Measurements from ENCODE around the gene SPATA16.
"Not testable (repeated sequence)": the region's sequence is repeated elsewhere in the genome, so short reads cannot be mapped to it uniquely, and the experiment has no call there.

The SPATA16 gene

DNA sequence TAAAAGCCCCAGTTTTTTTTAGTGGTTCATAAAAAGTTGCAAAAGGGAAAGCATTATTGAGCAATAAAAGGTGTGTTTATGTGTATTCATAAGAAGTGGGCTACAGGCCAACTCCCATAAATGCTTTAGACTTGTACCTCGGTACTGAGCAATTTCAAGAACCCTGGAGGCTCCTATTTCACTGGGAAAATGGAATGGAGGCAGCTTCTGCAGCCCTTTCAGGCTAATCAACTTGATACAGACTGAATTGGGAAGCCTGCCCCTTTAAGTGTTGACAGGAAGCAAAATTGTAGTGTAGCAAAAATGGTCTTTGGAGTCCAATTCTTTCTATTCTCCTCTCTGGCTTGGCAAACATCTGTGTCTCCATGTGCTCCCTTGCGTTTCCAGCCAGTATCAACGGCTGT is 271.7 kb downstream of the SPATA16 start:
- H3K27ac ChIP-seq (ENCODE audit: low read length): no peak overlapping the region
- no peak overlapping the region for H3K4me2 ChIP-seq (ENCODE audit: low read depth, low read length)
- H3K79me2 ChIP-seq (ENCODE audit: low read length): no peaks in the 10 kb centered on the region
- no peak overlapping the region for H3K9ac ChIP-seq (ENCODE audit: low read length)
- no peak overlapping the region for H3K4me3 ChIP-seq (ENCODE audit: low read length)
- no peaks in the 10 kb centered on the region for H3F3A ChIP-seq (ENCODE audit: insufficient read depth, low read length)
- H3K9me2 ChIP-seq (replicated peaks; ENCODE audit: insufficient read depth, low read length): no peaks in the 10 kb centered on the region
- no peaks in the 10 kb centered on the region for H3K4me1 ChIP-seq (ENCODE audit: low read length)
- H3K9me3 ChIP-seq (replicated peaks; ENCODE audit: insufficient read depth, low read length): no peaks in the 10 kb centered on the region
- H4K20me1 ChIP-seq (ENCODE audit: insufficient read depth, low read length): no peaks in the 10 kb centered on the region
- no peak for DNase-seq
- no peak for TF ChIP-seq EZH2 (optimal IDR thresholded peaks at IDR 0.05; ENCODE audit: low read depth, low read length)
- no peak for TF ChIP-seq CTCF (IDR thresholded peaks at IDR 0.05; ENCODE audit: low read length)
- TF ChIP-seq EZH2phosphoT487 (IDR thresholded peaks at IDR 0.05; ENCODE audit: low read length): no peak
- no peaks in the 10 kb centered on the region for H3K36me3 ChIP-seq (replicated peaks; ENCODE audit: insufficient read depth, low read length)
- H3K27me3 ChIP-seq (replicated peaks; ENCODE audit: insufficient read depth, low read length): no peaks in the 10 kb centered on the region
- no peak overlapping the region for H2AFZ ChIP-seq (ENCODE audit: low read length)

DNA sequence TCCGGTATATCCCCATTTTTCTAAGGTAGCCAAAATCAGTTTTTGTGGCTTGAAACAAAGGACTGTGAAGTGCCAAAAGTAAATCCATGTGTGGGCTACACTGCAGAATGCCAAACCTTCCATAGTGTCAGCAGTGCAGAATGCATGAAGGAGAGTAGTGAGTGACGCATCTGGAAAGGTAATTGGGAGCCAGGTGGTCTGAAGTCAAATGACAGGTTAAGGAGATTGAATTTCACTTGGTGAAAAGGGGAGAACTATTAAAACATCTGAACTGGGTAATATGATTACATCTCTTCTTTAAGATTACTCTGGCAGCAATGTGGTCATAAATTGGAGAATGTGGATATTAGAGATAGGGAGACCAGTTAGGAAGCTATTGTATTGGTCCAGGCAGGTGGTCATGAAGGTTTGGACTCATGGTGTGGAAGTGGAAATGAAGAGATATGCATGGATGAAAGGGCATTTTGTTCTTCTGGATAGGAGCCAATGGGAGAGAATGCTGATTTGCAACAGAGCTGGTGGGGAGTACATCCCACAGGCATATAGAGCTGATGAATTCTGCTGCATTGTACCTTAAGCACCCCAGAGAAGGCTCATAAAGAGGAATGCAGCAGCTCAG is 272.3 kb downstream of the SPATA16 start:
- no peak overlapping the region for H2AFZ ChIP-seq (ENCODE audit: low read length)

GRCh38 chr3:172866726-172867350 is 274.2 kb downstream of the SPATA16 start:
- not testable (repeated sequence) for H3K9me3 ChIP-seq (replicated peaks; ENCODE audit: insufficient read depth, low read length); H3K9ac ChIP-seq (ENCODE audit: low read length); H3K4me3 ChIP-seq (ENCODE audit: low read length); H3K27me3 ChIP-seq (replicated peaks; ENCODE audit: insufficient read depth, low read length); H3K79me2 ChIP-seq (ENCODE audit: low read length); H4K20me1 ChIP-seq (ENCODE audit: insufficient read depth, low read length); H3K36me3 ChIP-seq (replicated peaks; ENCODE audit: insufficient read depth, low read length); H3K9me2 ChIP-seq (replicated peaks; ENCODE audit: insufficient read depth, low read length); H2AFZ ChIP-seq (ENCODE audit: low read length); DNase-seq; H3K4me1 ChIP-seq (ENCODE audit: low read length); H3K27ac ChIP-seq (ENCODE audit: low read length); H3F3A ChIP-seq (ENCODE audit: insufficient read depth, low read length); H3K4me2 ChIP-seq (ENCODE audit: low read depth, low read length)

More for the DNA sequence above, 272.3 kb downstream of the SPATA16 start:
- H3K4me3 ChIP-seq (ENCODE audit: low read length): no peak overlapping the region
- no peaks in the 10 kb centered on the region for H3F3A ChIP-seq (ENCODE audit: insufficient read depth, low read length)
- no peaks in the 10 kb centered on the region for H3K79me2 ChIP-seq (ENCODE audit: low read length)
- TF ChIP-seq EZH2phosphoT487 (IDR thresholded peaks at IDR 0.05; ENCODE audit: low read length) (no peak), CTCF (IDR thresholded peaks at IDR 0.05; ENCODE audit: low read length) (no peak), EZH2 (optimal IDR thresholded peaks at IDR 0.05; ENCODE audit: low read depth, low read length) (no peak)
- no peaks in the 10 kb centered on the region for H3K9me2 ChIP-seq (replicated peaks; ENCODE audit: insufficient read depth, low read length)
- no peak overlapping the region for H3K4me2 ChIP-seq (ENCODE audit: low read depth, low read length)
- no peaks in the 10 kb centered on the region for H3K4me1 ChIP-seq (ENCODE audit: low read length)
- no peak overlapping the region for H3K27ac ChIP-seq (ENCODE audit: low read length)
- no peaks in the 10 kb centered on the region for H3K9me3 ChIP-seq (replicated peaks; ENCODE audit: insufficient read depth, low read length)
- no peak for DNase-seq
- no peaks in the 10 kb centered on the region for H4K20me1 ChIP-seq (ENCODE audit: insufficient read depth, low read length)
- H3K27me3 ChIP-seq (replicated peaks; ENCODE audit: insufficient read depth, low read length): no peaks in the 10 kb centered on the region
- H3K9ac ChIP-seq (ENCODE audit: low read length): no peak overlapping the region
- H3K36me3 ChIP-seq (replicated peaks; ENCODE audit: insufficient read depth, low read length): no peaks in the 10 kb centered on the region

DNA sequence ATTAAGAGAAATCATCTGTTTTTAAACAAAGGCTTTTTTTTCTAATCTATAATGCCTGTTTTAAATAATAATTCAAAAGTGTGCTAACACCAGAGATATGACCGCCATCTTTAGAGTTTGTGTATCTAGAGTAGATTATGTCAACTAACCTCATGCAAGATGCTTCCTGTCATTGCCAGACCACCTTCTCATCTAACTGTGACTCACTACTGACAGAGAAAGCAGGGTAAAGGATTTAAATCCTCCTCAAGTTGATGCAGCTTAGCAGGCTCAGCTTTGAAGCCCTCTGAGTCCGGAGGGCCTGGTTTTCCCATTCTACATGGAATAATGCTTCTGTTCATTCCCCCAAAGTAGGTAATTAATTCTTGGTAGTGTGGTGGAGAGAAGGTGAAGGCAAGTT is 282.0 kb downstream of the SPATA16 start:
- H3K9me2 ChIP-seq (replicated peaks; ENCODE audit: insufficient read depth, low read length): no peaks in the 10 kb centered on the region

More for the DNA sequence above, 282.0 kb downstream of the SPATA16 start:
- no peak overlapping the region for H2AFZ ChIP-seq (ENCODE audit: low read length)
- H3K36me3 ChIP-seq (replicated peaks; ENCODE audit: insufficient read depth, low read length): no peaks in the 10 kb centered on the region
- no peaks in the 10 kb centered on the region for H3K4me1 ChIP-seq (ENCODE audit: low read length)
- no peaks in the 10 kb centered on the region for H3K27me3 ChIP-seq (replicated peaks; ENCODE audit: insufficient read depth, low read length)
- H4K20me1 ChIP-seq (ENCODE audit: insufficient read depth, low read length): no peaks in the 10 kb centered on the region
- H3K79me2 ChIP-seq (ENCODE audit: low read length): no peaks in the 10 kb centered on the region
- H3K9ac ChIP-seq (ENCODE audit: low read length): no peak overlapping the region
- H3K27ac ChIP-seq (ENCODE audit: low read length): no peak overlapping the region
- no peak for DNase-seq
- no peaks in the 10 kb centered on the region for H3F3A ChIP-seq (ENCODE audit: insufficient read depth, low read length)
- no peak overlapping the region for H3K4me2 ChIP-seq (ENCODE audit: low read depth, low read length)
- no peak overlapping the region for H3K4me3 ChIP-seq (ENCODE audit: low read length)
- H3K9me3 ChIP-seq (replicated peaks; ENCODE audit: insufficient read depth, low read length): no peaks in the 10 kb centered on the region
- TF ChIP-seq CTCF (IDR thresholded peaks at IDR 0.05; ENCODE audit: low read length) (no peak), EZH2 (optimal IDR thresholded peaks at IDR 0.05; ENCODE audit: low read depth, low read length) (no peak), EZH2phosphoT487 (IDR thresholded peaks at IDR 0.05; ENCODE audit: low read length) (no peak)
